K562 (cell line): ENCODE data around the gene RRAD. TPM values are rescaled to one million over a fixed set of nuclear protein-coding genes. Genes with fewer than 3 reads are reported as not detected.

Source experiments
- ATAC-seq: fragments of 200-7000 bp; cut with Tn5 transposase; 3 replicates; pipeline ENCODE4 v1.9.1; 2020; ENCODE audit warnings: moderate library complexity
- BruUV-seq: library from RNA; stranded (reverse); fragments of 400-500 nt; replicated peaks from 2 replicates; lab custom pipeline; 2021; lab: Mats Ljungman, UMichigan
- CTCF ChIA-PET: fragments of 300-600 bp; formaldehyde crosslinking; extraction: SDS; loops from one replicate; lab custom pipeline; 2021; ENCODE audit warnings: low intra/inter-chr PET ratio; lab: Yijun Ruan, JAX
- POLR2A ChIA-PET: fragments of 300-600, 350-650 bp; sonication (Branson Sonifier 250); formaldehyde crosslinking; extraction: SDS; loops from one replicate; lab custom pipeline; 2021; ENCODE audit warnings: antibody characterized with exemption, inconsistent platforms; lab: Yijun Ruan, JAX
- DNase-seq, 4 experiments: peaks; one replicate each; pipeline versions ENCODE4 v3.0.0 to v3.0.0-alpha.2; 2011 to 2018; ENCODE audit warnings: low spot score in 3 of 4, mixed read lengths in 3 of 4; ENCODE audit errors: extremely low read depth in 1 of 4
- FAIRE-seq: peaks from 2 replicates; lab custom pipeline; 2011; peaks lifted over from hg19 to GRCh38; lab: Jason Lieb, UNC
- H2AFZ ChIP-seq: 2 replicates; pipeline ENCODE4 v1.6.0; 2011; ENCODE audit warnings: low read depth, low read length, control low read depth, inconsistent platforms
- H3K27ac ChIP-seq: fragments of 200-600 bp; 3 replicates; pipeline ENCODE4 v1.8.0; 2011; ENCODE audit warnings: low read depth, mild to moderate bottlenecking, control low read depth, inconsistent platforms, low read length, moderate library complexity, mixed read lengths; ENCODE audit errors: extremely low read depth
- H3K27me3 ChIP-seq, 2 experiments: fragments of 300-600 bp in 1 of 2; 2 replicates in 1 of 2; 3 replicates in 1 of 2; pipeline versions ENCODE4 v1.6.0 to v1.8.0; 2011; ENCODE audit warnings: inconsistent platforms in 2 of 2, low read length in 2 of 2, mild to moderate bottlenecking in 1 of 2, mixed read lengths in 1 of 2, moderate library complexity in 1 of 2; ENCODE audit not compliant: control insufficient read depth in 2 of 2, insufficient read depth in 2 of 2
- H3K36me3 ChIP-seq: fragments of 300-600 bp; 3 replicates; pipeline ENCODE4 v1.8.0; 2011; ENCODE audit warnings: mild to moderate bottlenecking, low read length, inconsistent platforms; ENCODE audit not compliant: control insufficient read depth, insufficient read depth
- H3K4me1 ChIP-seq, 2 experiments: fragments of 200-600 bp in 1 of 2; replicated peaks in 1 of 2; 2 replicates in 1 of 2; 3 replicates in 1 of 2; pipeline versions ENCODE4 v1.5.1 to v1.8.0; 2011; ENCODE audit warnings: inconsistent platforms in 2 of 2, low read length in 2 of 2, mild to moderate bottlenecking in 1 of 2, mixed read lengths in 1 of 2, moderate library complexity in 1 of 2; ENCODE audit not compliant: control insufficient read depth in 2 of 2, insufficient read depth in 2 of 2
- H3K4me2 ChIP-seq: 2 replicates; pipeline ENCODE4 v1.6.1; 2011; ENCODE audit warnings: low read length, control low read depth, inconsistent platforms, mixed read lengths; ENCODE audit not compliant: insufficient read depth
- H3K4me3 ChIP-seq: fragments of 200-600 bp; sonication (generic), shearing (Covaris generic); 2 replicates; pipeline ENCODE4 v1.5.1; 2016; ENCODE audit warnings: control low read depth, inconsistent platforms
- H3K79me2 ChIP-seq: fragments of 200-600 bp; 3 replicates; pipeline ENCODE4 v1.8.0; 2011; ENCODE audit warnings: low read length, inconsistent platforms; ENCODE audit not compliant: control insufficient read depth, insufficient read depth
- H3K9ac ChIP-seq, 2 experiments: 2 replicates each; pipeline versions ENCODE4 v1.6.0 to v1.6.1; 2011; ENCODE audit warnings: low read depth in 2 of 2, low read length in 2 of 2, control low read depth in 1 of 2, inconsistent platforms in 1 of 2, mild to moderate bottlenecking in 1 of 2, mixed read lengths in 1 of 2; ENCODE audit not compliant: insufficient read depth in 1 of 2
- H3K9me1 ChIP-seq: one replicate; pipeline ENCODE4 v1.6.0; 2011; ENCODE audit warnings: inconsistent platforms, mild to moderate bottlenecking, low read length, moderate library complexity; ENCODE audit not compliant: control insufficient read depth, insufficient read depth
- H3K9me3 ChIP-seq: replicated peaks from 2 replicates; pipeline ENCODE4 v1.5.1; 2011; ENCODE audit warnings: low read depth, low read length, inconsistent platforms; ENCODE audit not compliant: control insufficient read depth, insufficient read depth
- H4K20me1 ChIP-seq: replicated peaks from 2 replicates; pipeline ENCODE4 v1.6.1; 2011; ENCODE audit warnings: low read length, inconsistent platforms, mixed read lengths; ENCODE audit not compliant: control insufficient read depth, insufficient read depth
- COPS2 ChIP-seq: fragments of 450-650 bp; conservative IDR thresholded peaks from 2 replicates; pipeline ENCODE4 v1.6.1; 2016; ENCODE audit warnings: mild to moderate bottlenecking, moderate library complexity
- DEAF1 ChIP-seq: fragments of 450-650 bp; formaldehyde crosslinking; IDR thresholded peaks from 2 replicates; pipeline ENCODE4 v1.4.0; 2020; ENCODE audit warnings: mild to moderate bottlenecking, moderate library complexity
- GTF2A2 ChIP-seq: IDR thresholded peaks from 2 replicates; pipeline ENCODE4 v1.6.1; 2016; ENCODE audit warnings: mild to moderate bottlenecking, missing genetic modification characterization, missing compliant biosample characterization
- HOMEZ ChIP-seq: fragments of 250-450 bp; sonication (Bioruptor Pico); IDR thresholded peaks from 2 replicates; pipeline ENCODE4 v1.4.0; 2020; ENCODE audit warnings: mild to moderate bottlenecking, moderate library complexity
- POLR3A ChIP-seq: IDR thresholded peaks from 2 replicates; pipeline ENCODE4 v1.6.1; 2011; ENCODE audit warnings: borderline replicate concordance, mild to moderate bottlenecking, moderate library complexity; ENCODE audit not compliant: insufficient read length, insufficient read depth; ENCODE audit errors: extremely low read depth
- ZBTB40 ChIP-seq, 2 experiments: fragments of 450-650 bp in 1 of 2; sonication (generic) in 1 of 2; formaldehyde crosslinking in 1 of 2; IDR thresholded peaks; 2 replicates each; pipeline versions ENCODE4 v1.7.1 to v1.9.0; 2016 to 2022; ENCODE audit warnings: inconsistent platforms in 1 of 2, mild to moderate bottlenecking in 1 of 2, missing genetic modification reagents in 1 of 2
- ZFPM2 ChIP-seq: fragments of 250-450 bp; sonication (Bioruptor Pico); IDR thresholded peaks from 2 replicates; pipeline ENCODE4 v1.5.1; 2022; ENCODE audit warnings: mild to moderate bottlenecking
- ZNF253 ChIP-seq: fragments of 250-450 bp; sonication (Bioruptor Pico); conservative IDR thresholded peaks from 2 replicates; pipeline ENCODE4 v1.6.1; 2021; ENCODE audit warnings: mild to moderate bottlenecking
- WGBS: fragments of 100-300 bp; shearing (Covaris generic); methylation state at CpG from one replicate; pipeline ENCODE4 v1.1.6; 2016; ENCODE audit warnings: low coverage, mixed read lengths; ENCODE audit not compliant: insufficient coverage; ENCODE audit errors: missing lambda C conversion rate; 5-methylcytosine and 5-hydroxymethylcytosine counted together
- in situ Hi-C: fragments of 300-500 bp; cut with MboI; formaldehyde crosslinking; loops from 4 replicates; pipeline ENCODE4 v1.15.0; 2018; ENCODE audit warnings: inconsistent platforms, mixed read lengths
- intact Hi-C: fragments of 100-400 bp; cut with micrococcal nuclease; formaldehyde crosslinking; loops from 2 replicates; pipeline ENCODE4 v1.14.2; 2022
- polyA plus RNA-seq, 8 experiments: library from polyadenylated mRNA; depleted of rRNA in 4 of 8; stranded (reverse) in 5 of 8; unstranded in 3 of 8; fragments of >200 nt; fragmentation: Nextera tagmentation in 2 of 8; fragmentation: Illumina TruSeq in 1 of 8; extraction: Ambion mirVana in 2 of 8; extraction: Trizol in 1 of 8; gene quantifications; 2 replicates each; pipeline versions ENCODE4 v1.2.1 to v1.2.3, GENCODE V29; 2011 to 2014; ENCODE audit warnings: inconsistent platforms in 1 of 8, missing spikeins in 1 of 8
- total RNA-seq, 7 experiments: library from RNA; depleted of rRNA in 6 of 7; stranded (reverse); fragments of >200 nt in 6 of 7; fragmentation: Illumina TruSeq in 2 of 7; extraction: Trizol in 2 of 7; gene quantifications; 2 replicates each; pipeline versions ENCODE4 v1.2.1 to v1.2.3, GENCODE V29; 2011 to 2021; ENCODE audit warnings: low replicate concordance in 1 of 7

RRAD gene
- total and polyA plus RNA-seq, 9 of the 15 experiments (the other 6 are each of a cell fraction or from before 2014, with no cell fraction given): 0.09 to 0.20 (median 0.13) TPM; not detected in 5

- in situ Hi-C loops (no loop called here), intact Hi-C loops (no loop called here)
- Histone ChIP-seq H3K9me3 (no peaks in the 10 kb centered on the region), H3K9ac (no peak overlapping the region), H3K4me3 (no peak overlapping the region), H4K20me1 (no peaks in the 10 kb centered on the region), H3K79me2 (no peaks in the 10 kb centered on the region), H3K4me1 (peaks cover 0 to 12% of the 10 kb centered on the region in 2 experiments; a peak in 2 of 5 replicates), H3K4me2 (no peak overlapping the region), H3K36me3 (no peaks in the 10 kb centered on the region), H3K27me3 (peaks cover 15 to 47% of the 10 kb centered on the region in 2 experiments; a peak in 4 of 5 replicates), H3K27ac (no peak overlapping the region), H3K9me1 (no peaks in the 10 kb centered on the region), H2AFZ (no peak overlapping the region)
- FAIRE-seq (peak; percentile 68), ATAC-seq (no peak), DNase-seq (no peak)
- WGBS: 17% methylated on average over 7 of the region's 7 CpGs
- BruUV-seq: no TSS peak
- ChIA-PET CTCF (interaction anchor here (0.9 kb wide), 1 partner anchor 10 kb away, joined by 3 read pairs; the partner anchor contains the start of gene RRAD), POLR2A (interaction anchor here (0.8 kb wide), 1 partner anchor 12 kb away, joined by 4 read pairs; no protein-coding TSS in a partner anchor)
- TF ChIP-seq COPS2: no peak
- TF ChIP-seq POLR3A: no peak
- TF ChIP-seq GTF2A2 (tag): no peak
- no peak for TF ChIP-seq ZNF253 (CRISPR knock-in tag)
- TF ChIP-seq DEAF1 (CRISPR knock-in tag): no peak
- no peak for TF ChIP-seq ZBTB40 (IDR thresholded peaks at IDR 0.05)
- no peak for TF ChIP-seq ZBTB40 (CRISPR knock-in tag; IDR thresholded peaks at IDR 0.05)
- no peak for TF ChIP-seq ZFPM2 (CRISPR knock-in tag)
- TF ChIP-seq HOMEZ: no peak
These were observed 10.8 kb downstream of the RRAD start for GRCh38 chr16:66914541-66914940.
